Trophoblast cell (in vitro differentiated cells and primary cell): ENCODE measurements around the gene MMAA.
"Not testable (repeated sequence)": the region's sequence is repeated elsewhere in the genome, so short reads cannot be mapped to it uniquely, and the experiment has no call there.

Experiments
- DNase-seq, 2 donors: peaks; one replicate each; pipeline ENCODE4 v3.0.0-alpha.2; 2016
- H2AFZ ChIP-seq: 2 replicates; pipeline ENCODE4 v1.6.1; 2013; ENCODE audit warnings: low read length, moderate library complexity, mild to moderate bottlenecking; ENCODE audit not compliant: insufficient read depth, poor library complexity
- H2AK5ac ChIP-seq: 2 replicates; pipeline ENCODE4 v1.6.1; 2013; ENCODE audit warnings: mild to moderate bottlenecking, low read length
- H2BK120ac ChIP-seq: 2 replicates; pipeline ENCODE4 v1.6.1; 2013; ENCODE audit warnings: low read length, mild to moderate bottlenecking, moderate library complexity; ENCODE audit not compliant: insufficient read depth, poor library complexity
- H2BK12ac ChIP-seq: 2 replicates; pipeline ENCODE4 v1.6.1; 2013; ENCODE audit warnings: mild to moderate bottlenecking, low read length, moderate library complexity
- H2BK5ac ChIP-seq: 2 replicates; pipeline ENCODE4 v1.6.1; 2013; ENCODE audit warnings: low read length, low read depth, moderate library complexity, mild to moderate bottlenecking; ENCODE audit not compliant: poor library complexity
- H3K14ac ChIP-seq: 2 replicates; pipeline ENCODE4 v1.6.1; 2013; ENCODE audit warnings: mild to moderate bottlenecking, low read length
- H3K18ac ChIP-seq: 2 replicates; pipeline ENCODE4 v1.6.1; 2013; ENCODE audit warnings: mild to moderate bottlenecking, low read length
- H3K23ac ChIP-seq: 2 replicates; pipeline ENCODE4 v1.6.1; 2013; ENCODE audit warnings: low read length
- H3K27ac ChIP-seq: 2 replicates; pipeline ENCODE4 v1.5.1; 2013; ENCODE audit warnings: low read depth, mild to moderate bottlenecking, inconsistent platforms, low read length, moderate library complexity
- H3K27me3 ChIP-seq: 2 replicates; pipeline ENCODE4 v1.6.1; 2013; ENCODE audit warnings: inconsistent platforms, mild to moderate bottlenecking, low read length, moderate library complexity; ENCODE audit not compliant: insufficient read depth
- H3K36me3 ChIP-seq, 2 experiments: 1 replicate in 1 of 2; 2 replicates in 1 of 2; pipeline ENCODE4 v1.6.1; 2013; ENCODE audit warnings: low read length in 2 of 2, mild to moderate bottlenecking in 2 of 2, moderate library complexity in 1 of 2; ENCODE audit not compliant: insufficient read depth in 2 of 2, control insufficient read depth in 1 of 2
- H3K4ac ChIP-seq: 2 replicates; pipeline ENCODE4 v1.6.1; 2013; ENCODE audit warnings: low read depth, mild to moderate bottlenecking, low read length, moderate library complexity
- H3K4me1 ChIP-seq, 2 experiments: 1 replicate in 1 of 2; 2 replicates in 1 of 2; pipeline ENCODE4 v1.6.1; 2013; ENCODE audit warnings: low read length in 2 of 2, mild to moderate bottlenecking in 2 of 2, moderate library complexity in 1 of 2; ENCODE audit not compliant: insufficient read depth in 2 of 2, control insufficient read depth in 1 of 2
- H3K4me2 ChIP-seq: 2 replicates; pipeline ENCODE4 v1.6.1; 2013; ENCODE audit warnings: inconsistent platforms, mild to moderate bottlenecking, low read length, moderate library complexity
- H3K4me3 ChIP-seq: 2 replicates; pipeline ENCODE4 v1.5.1; 2013; ENCODE audit warnings: mild to moderate bottlenecking, low read depth, low read length, inconsistent platforms
- H3K79me1 ChIP-seq: one replicate; pipeline ENCODE4 v1.6.1; 2013; ENCODE audit warnings: low read length
- H3K79me2 ChIP-seq: 2 replicates; pipeline ENCODE4 v1.6.1; 2013; ENCODE audit warnings: low read length, mild to moderate bottlenecking; ENCODE audit not compliant: control insufficient read depth, insufficient read depth, poor library complexity
- H3K9ac ChIP-seq: 2 replicates; pipeline ENCODE4 v1.6.1; 2013; ENCODE audit warnings: mild to moderate bottlenecking, low read length
- H3K9me3 ChIP-seq: 2 replicates; pipeline ENCODE4 v1.6.1; 2013; ENCODE audit warnings: low read depth, mild to moderate bottlenecking, control low read depth, inconsistent platforms, low read length; ENCODE audit not compliant: insufficient read depth
- H4K12ac ChIP-seq: 2 replicates; pipeline ENCODE4 v1.6.1; 2013; ENCODE audit warnings: low read depth, mild to moderate bottlenecking, low read length, moderate library complexity
- H4K8ac ChIP-seq: 2 replicates; pipeline ENCODE4 v1.6.1; 2013; ENCODE audit warnings: low read depth, mild to moderate bottlenecking, low read length, moderate library complexity
- H4K91ac ChIP-seq: one replicate; pipeline ENCODE4 v1.6.1; 2013; ENCODE audit warnings: low read depth, mild to moderate bottlenecking, low read length, moderate library complexity
- WGBS: extraction: QIAGEN DNeasy Blood & Tissue Kit; methylation state at CpG from one replicate; pipeline ENCODE4 v1.1.7; 2013; ENCODE audit warnings: missing lambda C conversion rate; ENCODE audit not compliant: insufficient read length, insufficient coverage; ENCODE audit errors: extremely low coverage; 5-methylcytosine and 5-hydroxymethylcytosine counted together

Gene MMAA

GRCh38 chr4:145587088-145587754 is 32.0 kb upstream of the MMAA start:
- DNase-seq = no peak
- H4K91ac ChIP-seq = no peak overlapping the region
- H3K18ac ChIP-seq = no peak overlapping the region
- H3K36me3 ChIP-seq = no peaks in the 10 kb centered on the region
- H3K4me3 ChIP-seq = no peak overlapping the region
- no CpG with 5 or more reads among the region's 3 CpGs for WGBS
- no peak overlapping the region for H2BK120ac ChIP-seq
- no peak overlapping the region for H2AFZ ChIP-seq
- H3K14ac ChIP-seq = no peak overlapping the region
- no peak overlapping the region for H2AK5ac ChIP-seq
- H3K27ac ChIP-seq = no peak overlapping the region
- H3K79me2 ChIP-seq = no peaks in the 10 kb centered on the region
- no peak overlapping the region for H3K4me2 ChIP-seq
- no peaks in the 10 kb centered on the region for H3K79me1 ChIP-seq
- no peaks in the 10 kb centered on the region for H3K27me3 ChIP-seq
- H3K9me3 ChIP-seq = no peaks in the 10 kb centered on the region
- no peak overlapping the region for H2BK5ac ChIP-seq
- H3K4ac ChIP-seq = no peak overlapping the region
- no peak overlapping the region for H2BK12ac ChIP-seq
- H3K4me1 ChIP-seq = no peaks in the 10 kb centered on the region
- H4K12ac ChIP-seq = no peak overlapping the region
- no peak overlapping the region for H4K8ac ChIP-seq
- no peak overlapping the region for H3K23ac ChIP-seq
- no peak overlapping the region for H3K9ac ChIP-seq

GRCh38 chr4:145589381-145589780 is 29.8 kb upstream of the MMAA start:
- not testable (repeated sequence) for H4K12ac ChIP-seq, H2BK12ac ChIP-seq, H4K91ac ChIP-seq

GRCh38 chr4:145589916-145590702 is 29.1 kb upstream of the MMAA start:
- DNase-seq = no peak
- Histone ChIP-seq H3K79me1 (no peaks in the 10 kb centered on the region), H3K27ac (no peak overlapping the region), H3K36me3 (no peaks in the 10 kb centered on the region), H3K79me2 (no peaks in the 10 kb centered on the region), H4K91ac (no peak overlapping the region), H3K9ac (no peak overlapping the region), H3K4me3 (no peak overlapping the region), H4K8ac (no peak overlapping the region), H3K14ac (no peak overlapping the region), H2AFZ (no peak overlapping the region), H2BK120ac (no peak overlapping the region), H2AK5ac (no peak overlapping the region), H3K18ac (no peak overlapping the region), H3K4me1 (no peaks in the 10 kb centered on the region), H4K12ac (no peak overlapping the region), H2BK12ac (no peak overlapping the region), H3K23ac (no peak overlapping the region), H3K27me3 (no peaks in the 10 kb centered on the region), H3K4ac (no peak overlapping the region), H3K4me2 (no peak overlapping the region), H2BK5ac (no peak overlapping the region), H3K9me3 (no peaks in the 10 kb centered on the region)
- WGBS = no CpG with 5 or more reads among the region's 3 CpGs

More at GRCh38 chr4:145589381-145589780, 29.8 kb upstream of the MMAA start:
- DNase-seq, H3K9ac ChIP-seq, H3K14ac ChIP-seq, H3K27ac ChIP-seq, H3K4ac ChIP-seq, H3K18ac ChIP-seq, H3K36me3 ChIP-seq, H2BK120ac ChIP-seq, H2AK5ac ChIP-seq, H3K9me3 ChIP-seq, H3K4me1 ChIP-seq, H2BK5ac ChIP-seq, H3K4me3 ChIP-seq, H2AFZ ChIP-seq, H3K79me2 ChIP-seq, H3K79me1 ChIP-seq, H3K4me2 ChIP-seq, H3K27me3 ChIP-seq, H4K8ac ChIP-seq, H3K23ac ChIP-seq: not testable (repeated sequence)
- WGBS = no CpG with 5 or more reads among the region's 2 CpGs

GRCh38 chr4:145602129-145602760 is 16.9 kb upstream of the MMAA start:
- DNase-seq = no peak
- H3K79me2 ChIP-seq = no peaks in the 10 kb centered on the region

More at GRCh38 chr4:145602129-145602760, 16.9 kb upstream of the MMAA start:
- H3K14ac ChIP-seq = no peak overlapping the region
- H2AFZ ChIP-seq = no peak overlapping the region
- no peak overlapping the region for H2BK120ac ChIP-seq
- H3K18ac ChIP-seq = no peak overlapping the region
- no peak overlapping the region for H3K4me3 ChIP-seq
- H2AK5ac ChIP-seq = no peak overlapping the region
- WGBS = no CpG with 5 or more reads among the region's 4 CpGs
- H3K9ac ChIP-seq = no peak overlapping the region
- no peaks in the 10 kb centered on the region for H3K27me3 ChIP-seq
- no peak overlapping the region for H3K4me2 ChIP-seq
- H3K23ac ChIP-seq = no peak overlapping the region
- H4K8ac ChIP-seq = no peak overlapping the region
- no peaks in the 10 kb centered on the region for H3K36me3 ChIP-seq
- no peak overlapping the region for H3K4ac ChIP-seq
- no peaks in the 10 kb centered on the region for H3K9me3 ChIP-seq
- H3K4me1 ChIP-seq = no peaks in the 10 kb centered on the region
- no peak overlapping the region for H2BK5ac ChIP-seq
- no peaks in the 10 kb centered on the region for H3K79me1 ChIP-seq
- H4K91ac ChIP-seq = no peak overlapping the region
- no peak overlapping the region for H3K27ac ChIP-seq
- no peak overlapping the region for H2BK12ac ChIP-seq
- no peak overlapping the region for H4K12ac ChIP-seq
